Nephron progenitor cell (in vitro differentiated cells): Measurements from ENCODE around the gene OR2S2.

Source experiments
- DNase-seq: peaks from one replicate; pipeline ENCODE4 v3.0.0; 2021
- H3K27ac Mint-ChIP-seq: 2 replicates; pipeline ENCODE4 v1.8.0; 2021; ENCODE audit warnings: mild to moderate bottlenecking, moderate library complexity, mixed read lengths
- H3K27me3 Mint-ChIP-seq: 2 replicates; pipeline ENCODE4 v1.8.0; 2021; ENCODE audit warnings: mild to moderate bottlenecking, low read depth, mixed read lengths; ENCODE audit not compliant: poor library complexity
- H3K36me3 Mint-ChIP-seq: 2 replicates; pipeline ENCODE4 v1.8.0; 2021; ENCODE audit warnings: low read depth, mixed read lengths
- H3K4me1 Mint-ChIP-seq: 2 replicates; pipeline ENCODE4 v1.8.0; 2021; ENCODE audit warnings: mixed read lengths
- H3K4me3 Mint-ChIP-seq: 2 replicates; pipeline ENCODE4 v1.8.0; 2021; ENCODE audit warnings: mild to moderate bottlenecking, moderate library complexity, mixed read lengths
- H3K9me3 Mint-ChIP-seq: 2 replicates; pipeline ENCODE4 v1.8.0; 2021; ENCODE audit warnings: mild to moderate bottlenecking, moderate library complexity, mixed read lengths
- TF ChIP-seq, protein P1 (sequence below): fragments of 200-600 bp; sonication (generic); IDR thresholded peaks from 2 replicates; pipeline ENCODE4 v1.5.0; 2021; ENCODE audit warnings: antibody characterized with exemption

Gene OR2S2

DNA sequence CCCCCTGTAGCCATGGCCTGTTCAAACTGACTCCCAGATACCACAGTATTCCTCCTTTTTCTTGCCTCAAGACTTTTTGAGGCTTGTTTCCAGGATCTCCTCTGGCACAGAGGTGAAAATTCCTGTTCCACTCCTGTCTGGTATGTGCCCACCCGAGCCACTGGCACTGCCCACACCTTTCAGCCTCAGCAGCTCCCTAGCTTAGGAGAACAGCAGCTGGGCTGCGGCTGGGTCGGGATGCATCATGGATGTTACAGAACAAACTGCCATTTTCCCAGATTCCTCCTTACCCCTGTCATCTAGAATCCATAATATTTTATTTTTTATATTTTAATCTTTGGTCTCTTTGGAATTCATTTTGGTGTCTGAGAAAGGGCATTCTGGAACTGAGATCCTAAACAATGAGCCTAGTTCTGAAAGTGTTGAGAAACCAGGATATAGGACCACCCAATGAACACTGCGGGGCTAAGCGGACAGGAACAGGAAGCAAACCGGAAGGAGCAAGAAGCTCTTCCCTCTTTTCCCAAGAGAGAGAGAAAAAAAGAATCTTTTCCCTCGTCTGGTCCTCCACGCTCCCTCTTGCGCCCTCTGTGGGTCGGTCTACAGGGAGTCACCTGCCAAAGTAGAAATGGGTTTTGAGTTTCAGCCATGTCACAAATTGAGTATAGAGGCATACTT is 12.5 kb downstream of the OR2S2 start:
- Mint-ChIP-seq H3K36me3 (no peaks in the 10 kb centered on the region), H3K27ac (peak overlapping the region; percentile 45), H3K4me3 (peak overlapping the region; percentile 77), H3K4me1 (peaks cover 19% of the 10 kb centered on the region), H3K27me3 (peaks cover 64% of the 10 kb centered on the region), H3K9me3 (peaks cover 6% of the 10 kb centered on the region)
- TF ChIP-seq, protein P1, sequence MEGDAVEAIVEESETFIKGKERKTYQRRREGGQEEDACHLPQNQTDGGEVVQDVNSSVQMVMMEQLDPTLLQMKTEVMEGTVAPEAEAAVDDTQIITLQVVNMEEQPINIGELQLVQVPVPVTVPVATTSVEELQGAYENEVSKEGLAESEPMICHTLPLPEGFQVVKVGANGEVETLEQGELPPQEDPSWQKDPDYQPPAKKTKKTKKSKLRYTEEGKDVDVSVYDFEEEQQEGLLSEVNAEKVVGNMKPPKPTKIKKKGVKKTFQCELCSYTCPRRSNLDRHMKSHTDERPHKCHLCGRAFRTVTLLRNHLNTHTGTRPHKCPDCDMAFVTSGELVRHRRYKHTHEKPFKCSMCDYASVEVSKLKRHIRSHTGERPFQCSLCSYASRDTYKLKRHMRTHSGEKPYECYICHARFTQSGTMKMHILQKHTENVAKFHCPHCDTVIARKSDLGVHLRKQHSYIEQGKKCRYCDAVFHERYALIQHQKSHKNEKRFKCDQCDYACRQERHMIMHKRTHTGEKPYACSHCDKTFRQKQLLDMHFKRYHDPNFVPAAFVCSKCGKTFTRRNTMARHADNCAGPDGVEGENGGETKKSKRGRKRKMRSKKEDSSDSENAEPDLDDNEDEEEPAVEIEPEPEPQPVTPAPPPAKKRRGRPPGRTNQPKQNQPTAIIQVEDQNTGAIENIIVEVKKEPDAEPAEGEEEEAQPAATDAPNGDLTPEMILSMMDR = peak; percentile 75
- peak; percentile 83 for DNase-seq

- TF ChIP-seq, protein P1 = no peak
- H3K27me3 Mint-ChIP-seq = peaks cover 70% of the 10 kb centered on the region
- no peak overlapping the region for H3K27ac Mint-ChIP-seq
- H3K4me1 Mint-ChIP-seq = peaks cover 19% of the 10 kb centered on the region
- H3K4me3 Mint-ChIP-seq = no peak overlapping the region
- H3K36me3 Mint-ChIP-seq = no peaks in the 10 kb centered on the region
- peaks cover 6% of the 10 kb centered on the region for H3K9me3 Mint-ChIP-seq
- DNase-seq = no peak
Observed at GRCh38 chr9:35944841-35945240, 13.1 kb downstream of the OR2S2 start.

GRCh38 chr9:35944173-35944572 is 13.8 kb downstream of the OR2S2 start:
- Mint-ChIP-seq H3K27me3 (peaks cover 65% of the 10 kb centered on the region), H3K36me3 (no peaks in the 10 kb centered on the region), H3K4me1 (peaks cover 14% of the 10 kb centered on the region), H3K27ac (no peak overlapping the region), H3K9me3 (peaks cover 6% of the 10 kb centered on the region), H3K4me3 (no peak overlapping the region)
- TF ChIP-seq, protein P1 = no peak
- no peak for DNase-seq

DNA sequence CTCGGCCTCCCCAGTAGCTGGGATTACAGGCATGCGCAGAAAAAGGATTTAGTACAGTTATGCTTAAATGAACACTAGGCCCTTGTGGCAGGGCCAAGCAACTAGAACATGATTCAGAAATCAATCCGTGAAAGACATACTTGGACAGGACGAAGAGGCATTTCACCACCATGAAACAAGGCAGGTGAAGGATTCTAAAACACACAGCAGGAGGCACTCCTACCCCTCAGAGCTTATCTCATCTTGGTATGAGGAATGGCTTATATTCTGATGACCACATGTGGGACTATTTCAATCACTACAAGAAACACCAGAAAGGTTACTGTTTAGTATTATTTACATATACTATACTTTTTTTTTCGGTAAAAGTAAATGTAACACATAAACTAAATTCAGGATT is 15.7 kb downstream of the OR2S2 start:
- Mint-ChIP-seq H3K27me3 (peaks cover 56% of the 10 kb centered on the region), H3K9me3 (peaks cover 6% of the 10 kb centered on the region), H3K36me3 (no peaks in the 10 kb centered on the region), H3K4me1 (peaks cover 7% of the 10 kb centered on the region), H3K4me3 (no peak overlapping the region), H3K27ac (no peak overlapping the region)
- TF ChIP-seq, protein P1 = no peak
- DNase-seq = no peak

DNA sequence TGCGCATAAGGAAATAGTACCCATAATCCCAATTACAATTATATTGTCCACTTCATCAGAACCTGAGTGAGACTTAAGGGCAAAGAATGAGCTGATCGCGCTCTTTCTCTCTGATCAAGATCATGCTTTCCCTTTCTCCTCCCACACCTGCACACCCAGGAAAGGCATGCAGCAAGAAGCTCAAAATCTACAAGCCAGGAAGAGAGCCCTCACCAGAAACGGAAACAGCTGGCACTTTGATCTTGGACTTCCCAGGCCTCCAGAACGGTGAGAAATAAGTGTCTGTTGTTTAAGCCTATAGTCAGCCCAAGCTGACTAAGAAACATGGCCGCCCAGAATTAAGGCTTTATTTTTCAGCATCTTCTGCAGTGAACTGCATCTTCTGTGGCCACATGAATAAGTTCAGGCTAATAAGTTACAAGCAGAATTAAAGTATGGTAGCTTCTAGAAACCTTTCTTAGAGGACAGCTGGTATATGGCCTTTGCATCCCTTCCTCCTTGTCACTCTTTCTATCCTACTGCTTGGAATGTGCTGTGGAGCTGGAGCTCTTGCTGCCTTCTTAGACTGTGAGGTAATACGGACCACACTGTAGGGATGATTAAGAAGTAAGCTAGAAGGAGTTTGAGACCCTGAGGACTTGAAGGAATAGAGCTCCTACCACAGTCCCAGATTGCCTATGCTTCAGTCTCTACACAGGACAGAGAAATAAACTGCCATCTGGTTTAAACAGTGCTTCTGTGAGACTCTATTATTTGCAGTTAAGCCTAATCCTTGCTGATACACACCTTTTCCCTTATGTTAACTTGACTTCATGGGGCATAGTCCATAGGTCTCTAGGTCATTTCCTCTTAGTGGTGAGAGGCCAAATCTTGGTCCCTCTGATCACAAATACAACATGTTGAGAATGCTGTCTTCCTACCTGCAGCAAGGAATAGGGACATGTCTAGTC is 17.2 kb downstream of the OR2S2 start:
- peaks cover 52% of the 10 kb centered on the region for H3K27me3 Mint-ChIP-seq
- H3K4me3 Mint-ChIP-seq = no peak overlapping the region
- peaks cover 12% of the 10 kb centered on the region for H3K9me3 Mint-ChIP-seq
- H3K36me3 Mint-ChIP-seq = no peaks in the 10 kb centered on the region
- no peak overlapping the region for H3K27ac Mint-ChIP-seq
- no peak for DNase-seq
- peaks cover 5% of the 10 kb centered on the region for H3K4me1 Mint-ChIP-seq
- TF ChIP-seq, protein P1 = no peak
